Smooth muscle cell (in vitro differentiated cells): ENCODE measurements around the gene TMEM51. TPM values are rescaled to one million over a fixed set of nuclear protein-coding genes. Genes with fewer than 3 reads are reported as not detected.

Experiments
- DNase-seq: peaks from one replicate; lab custom pipeline; 2025; ENCODE audit not compliant: unreplicated experiment; lab: John Stamatoyannopoulos, UW
- H2AFZ ChIP-seq: fragments of 200-600 bp; sonication (generic); 2 replicates; pipeline ENCODE4 v1.6.0; 2016; ENCODE audit warnings: antibody characterized with exemption, low read depth, mild to moderate bottlenecking
- H3F3A ChIP-seq: fragments of 200-600 bp; sonication (generic); 2 replicates; pipeline ENCODE4 v1.6.0; 2017; ENCODE audit warnings: antibody characterized with exemption, low read depth
- H3K27ac ChIP-seq: fragments of 200-600 bp; sonication (generic); 2 replicates; pipeline ENCODE4 v1.5.1; 2016; ENCODE audit warnings: low read depth, mild to moderate bottlenecking
- H3K27me3 ChIP-seq: fragments of 200-600 bp; sonication (generic); 2 replicates; pipeline ENCODE4 v1.6.1; 2016; ENCODE audit warnings: low read depth, mild to moderate bottlenecking
- H3K36me3 ChIP-seq: fragments of 200-600 bp; sonication (generic); 2 replicates; pipeline ENCODE4 v1.5.1; 2016; ENCODE audit warnings: low read depth
- H3K4me1 ChIP-seq: fragments of 200-600 bp; sonication (generic); 2 replicates; pipeline ENCODE4 v1.5.1; 2016; ENCODE audit warnings: low read depth
- H3K4me2 ChIP-seq: fragments of 200-600 bp; sonication (generic); 2 replicates; pipeline ENCODE4 v1.6.0; 2016; ENCODE audit warnings: mild to moderate bottlenecking
- H3K4me3 ChIP-seq: fragments of 200-600 bp; sonication (generic); 2 replicates; pipeline ENCODE4 v1.5.1; 2016; ENCODE audit warnings: mild to moderate bottlenecking
- H3K79me2 ChIP-seq: fragments of 200-600 bp; sonication (generic); 2 replicates; pipeline ENCODE4 v1.6.0; 2016; ENCODE audit warnings: low read depth, mild to moderate bottlenecking
- H3K9ac ChIP-seq: fragments of 200-600 bp; sonication (generic); 2 replicates; pipeline ENCODE4 v1.6.0; 2016; ENCODE audit warnings: low read depth
- H3K9me3 ChIP-seq: fragments of 200-600 bp; sonication (generic); replicated peaks from 2 replicates; pipeline ENCODE4 v1.5.1; 2016; ENCODE audit warnings: low read depth
- H4K20me1 ChIP-seq: fragments of 200-600 bp; sonication (generic); 2 replicates; pipeline ENCODE4 v1.6.0; 2016; ENCODE audit warnings: low read depth
- WGBS: methylation state at CpG from one replicate; pipeline ENCODE4 v1.1.7; 2016; ENCODE audit warnings: low lambda C conversion rate; 5-methylcytosine and 5-hydroxymethylcytosine counted together
- polyA plus RNA-seq: library from polyadenylated mRNA; unstranded; fragments of >200 nt; fragmentation: Nextera tagmentation; extraction: Ambion mirVana; gene quantifications from 2 replicates; pipeline ENCODE4 v1.2.1, GENCODE V29; 2016
- total RNA-seq: library from RNA; depleted of rRNA; stranded (reverse); fragments of >200 nt; gene quantifications from 2 replicates; pipeline ENCODE4 v1.2.3, GENCODE V29; 2014
- TF ChIP-seq, protein P1 (sequence below): fragments of 200-600 bp; sonication (generic); IDR thresholded peaks from 2 replicates; pipeline ENCODE4 v1.5.1; 2017; ENCODE audit warnings: borderline replicate concordance, mild to moderate bottlenecking, antibody characterized with exemption; ENCODE audit not compliant: insufficient read depth, poor library complexity, severe bottlenecking

Gene TMEM51
- total and polyA plus RNA-seq, 2 experiments from 2014 or later = 9.8 to 10.4 TPM

DNA sequence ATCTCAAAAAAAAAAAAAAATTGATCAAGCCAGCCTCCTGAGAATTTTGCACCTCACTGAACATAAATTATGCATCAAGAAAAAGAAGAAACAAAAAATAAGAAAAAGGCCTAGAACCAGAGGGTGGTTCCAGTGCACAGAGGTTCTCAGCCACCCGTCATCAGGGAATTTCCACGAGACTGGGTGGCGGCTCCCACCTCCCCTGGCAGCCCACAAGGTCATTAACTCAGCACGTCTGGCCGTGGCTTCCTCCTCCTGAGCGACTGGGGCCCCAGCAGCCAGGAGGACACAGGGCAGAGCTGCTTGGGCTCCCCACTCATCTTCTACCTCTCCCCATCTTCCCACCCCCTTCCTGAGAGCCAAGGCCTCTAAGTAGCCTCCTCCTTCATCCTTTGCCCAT, 15.7 kb upstream of the TMEM51 start:
- Histone ChIP-seq H3K4me2 (no peak overlapping the region), H3K9me3 (no peaks in the 10 kb centered on the region), H3K9ac (no peak overlapping the region), H3F3A (no peaks in the 10 kb centered on the region), H3K36me3 (no peaks in the 10 kb centered on the region), H3K27me3 (no peaks in the 10 kb centered on the region), H3K4me1 (peaks cover 7% of the 10 kb centered on the region), H3K4me3 (no peak overlapping the region), H3K79me2 (no peaks in the 10 kb centered on the region), H2AFZ (no peak overlapping the region), H3K27ac (no peak overlapping the region), H4K20me1 (no peaks in the 10 kb centered on the region)
- 33% methylated on average over 6 of the region's 6 CpGs for WGBS
- TF ChIP-seq, protein P1, sequence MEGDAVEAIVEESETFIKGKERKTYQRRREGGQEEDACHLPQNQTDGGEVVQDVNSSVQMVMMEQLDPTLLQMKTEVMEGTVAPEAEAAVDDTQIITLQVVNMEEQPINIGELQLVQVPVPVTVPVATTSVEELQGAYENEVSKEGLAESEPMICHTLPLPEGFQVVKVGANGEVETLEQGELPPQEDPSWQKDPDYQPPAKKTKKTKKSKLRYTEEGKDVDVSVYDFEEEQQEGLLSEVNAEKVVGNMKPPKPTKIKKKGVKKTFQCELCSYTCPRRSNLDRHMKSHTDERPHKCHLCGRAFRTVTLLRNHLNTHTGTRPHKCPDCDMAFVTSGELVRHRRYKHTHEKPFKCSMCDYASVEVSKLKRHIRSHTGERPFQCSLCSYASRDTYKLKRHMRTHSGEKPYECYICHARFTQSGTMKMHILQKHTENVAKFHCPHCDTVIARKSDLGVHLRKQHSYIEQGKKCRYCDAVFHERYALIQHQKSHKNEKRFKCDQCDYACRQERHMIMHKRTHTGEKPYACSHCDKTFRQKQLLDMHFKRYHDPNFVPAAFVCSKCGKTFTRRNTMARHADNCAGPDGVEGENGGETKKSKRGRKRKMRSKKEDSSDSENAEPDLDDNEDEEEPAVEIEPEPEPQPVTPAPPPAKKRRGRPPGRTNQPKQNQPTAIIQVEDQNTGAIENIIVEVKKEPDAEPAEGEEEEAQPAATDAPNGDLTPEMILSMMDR = no peak
- no peak for DNase-seq

DNA sequence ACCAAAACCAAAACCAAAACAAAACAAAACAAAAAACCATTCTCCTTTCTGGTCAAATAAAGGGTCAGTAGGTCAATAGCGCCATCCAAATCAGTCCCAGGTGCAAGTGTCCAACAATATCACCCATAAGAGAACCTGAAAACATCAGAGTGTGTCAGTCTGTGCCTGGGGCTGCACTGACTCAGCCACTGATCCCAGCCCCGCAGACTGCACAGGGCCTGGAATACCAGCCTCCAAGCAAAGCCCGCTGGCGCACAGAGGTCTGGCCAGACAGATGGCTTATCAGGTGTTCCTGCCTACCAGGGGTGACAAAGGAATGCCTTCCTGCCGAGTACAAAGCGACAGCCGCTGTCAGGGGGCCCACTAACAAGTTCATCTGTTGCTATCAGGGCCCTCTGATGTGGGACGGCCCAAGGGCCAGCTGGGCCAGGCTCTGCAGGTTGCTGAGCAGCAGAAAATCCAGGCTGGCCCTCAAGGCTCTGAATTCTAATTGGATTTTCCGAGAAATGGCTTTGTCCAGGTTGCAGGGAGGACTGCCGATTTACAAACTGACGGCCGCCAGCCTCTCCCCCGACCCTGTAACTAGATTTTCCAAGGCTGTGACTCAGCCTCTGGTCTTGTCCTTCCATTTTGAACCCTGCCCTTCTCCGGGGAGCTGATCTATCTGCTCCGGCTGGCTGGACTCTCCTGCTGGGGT, 13.7 kb upstream of the TMEM51 start:
- Histone ChIP-seq H3K36me3 (no peaks in the 10 kb centered on the region), H3K27ac (peak overlapping the region; percentile 37), H3K9ac (no peak overlapping the region), H3K4me1 (peaks cover 7% of the 10 kb centered on the region), H2AFZ (no peak overlapping the region), H4K20me1 (no peaks in the 10 kb centered on the region), H3F3A (no peaks in the 10 kb centered on the region), H3K27me3 (no peaks in the 10 kb centered on the region), H3K9me3 (no peaks in the 10 kb centered on the region), H3K79me2 (no peaks in the 10 kb centered on the region), H3K4me2 (no peak overlapping the region), H3K4me3 (no peak overlapping the region)
- WGBS = 22% methylated on average over 15 of the region's 15 CpGs
- no peak for DNase-seq
- TF ChIP-seq, protein P1 = no peak

DNA sequence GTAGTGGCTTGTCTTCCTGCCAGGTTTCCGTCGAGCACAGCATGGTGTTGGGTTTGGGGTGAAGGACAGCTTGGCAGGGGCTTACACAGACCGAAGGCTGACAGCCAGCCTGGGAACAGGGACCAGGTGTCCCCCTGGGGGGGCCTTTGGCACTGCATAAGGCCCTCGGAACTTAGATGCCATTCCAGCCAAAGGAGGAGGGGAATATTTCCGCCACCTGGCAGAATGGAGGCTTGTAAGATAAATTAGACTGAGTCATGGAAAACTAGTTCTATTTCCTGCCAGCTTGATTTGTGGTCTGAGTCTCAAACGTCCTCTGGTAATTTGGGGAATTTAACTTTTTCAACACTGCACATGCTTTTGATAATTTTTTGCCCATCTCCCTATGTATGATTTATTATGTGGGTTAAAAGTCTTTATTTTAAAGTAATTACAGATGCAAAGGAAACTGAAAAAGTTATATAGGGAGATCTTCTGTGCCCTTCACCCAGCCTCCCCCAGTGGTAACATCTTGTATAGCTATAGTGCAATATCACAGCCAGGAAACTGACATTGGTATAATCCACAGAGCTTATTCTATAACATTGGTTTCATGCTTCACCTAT, 11.5 kb upstream of the TMEM51 start:
- H3K4me2 ChIP-seq = no peak overlapping the region
- H3K4me1 ChIP-seq = peaks cover 7% of the 10 kb centered on the region
- no peak overlapping the region for H2AFZ ChIP-seq
- H3K9ac ChIP-seq = no peak overlapping the region
- no peaks in the 10 kb centered on the region for H3K79me2 ChIP-seq
- TF ChIP-seq, protein P1 = no peak
- no peak for DNase-seq
- 75% methylated on average over 6 of the region's 6 CpGs for WGBS
- H3K9me3 ChIP-seq = no peaks in the 10 kb centered on the region
- H4K20me1 ChIP-seq = no peaks in the 10 kb centered on the region
- no peaks in the 10 kb centered on the region for H3F3A ChIP-seq
- no peak overlapping the region for H3K4me3 ChIP-seq
- H3K36me3 ChIP-seq = no peaks in the 10 kb centered on the region
- H3K27me3 ChIP-seq = no peaks in the 10 kb centered on the region
- H3K27ac ChIP-seq = no peak overlapping the region

DNA sequence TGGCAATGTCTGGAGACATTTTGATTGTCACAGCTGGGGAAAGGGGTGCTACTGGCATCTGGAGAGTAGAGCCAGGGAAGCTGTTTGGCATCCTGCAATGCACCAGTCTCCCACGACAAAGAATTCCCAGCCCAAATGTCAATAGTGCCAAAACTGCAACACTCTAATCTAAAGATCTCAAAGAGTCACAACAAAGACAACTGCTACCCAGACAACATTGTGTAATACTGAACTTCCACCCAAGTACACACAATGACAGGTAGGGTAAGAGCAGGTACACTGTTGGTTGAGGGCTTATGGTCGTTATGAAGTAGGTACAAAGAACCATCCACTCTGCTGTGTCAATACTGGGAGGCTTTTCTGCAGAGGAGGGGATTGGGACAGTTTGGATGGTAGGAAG, 8.2 kb upstream of the TMEM51 start:
- H3K79me2 ChIP-seq = no peaks in the 10 kb centered on the region
- no peak overlapping the region for H3K4me2 ChIP-seq
- TF ChIP-seq, protein P1 = no peak

More for the DNA sequence above, 8.2 kb upstream of the TMEM51 start:
- H3K9me3 ChIP-seq = no peaks in the 10 kb centered on the region
- H3K27me3 ChIP-seq = no peaks in the 10 kb centered on the region
- H3K4me1 ChIP-seq = no peaks in the 10 kb centered on the region
- H4K20me1 ChIP-seq = no peaks in the 10 kb centered on the region
- H3K4me3 ChIP-seq = no peak overlapping the region
- H2AFZ ChIP-seq = no peak overlapping the region
- H3K27ac ChIP-seq = no peak overlapping the region
- DNase-seq = no peak
- H3F3A ChIP-seq = no peaks in the 10 kb centered on the region
- 87% methylated on average over 2 of the region's 2 CpGs for WGBS
- H3K9ac ChIP-seq = no peak overlapping the region
- no peaks in the 10 kb centered on the region for H3K36me3 ChIP-seq
